Loucy (cell line): ENCODE data around the gene SLAMF8.

Source experiments
- H2AFZ ChIP-seq: fragments of 200-600 bp; sonication (generic); 2 replicates; pipeline ENCODE4 v1.6.0; 2016; ENCODE audit warnings: antibody characterized with exemption, mild to moderate bottlenecking, low read length, moderate library complexity
- H3F3A ChIP-seq: fragments of 200-600 bp; 2 replicates; pipeline ENCODE4 v1.6.0; 2016; ENCODE audit warnings: antibody characterized with exemption, low read depth, mild to moderate bottlenecking
- H3K27me3 ChIP-seq: fragments of 200-600 bp; sonication (generic); 2 replicates; pipeline ENCODE4 v1.6.1; 2014; ENCODE audit warnings: low read length, mild to moderate bottlenecking; ENCODE audit not compliant: insufficient read depth, poor library complexity, severe bottlenecking
- H3K36me3 ChIP-seq: fragments of 200-600 bp; sonication (generic); 2 replicates; pipeline ENCODE4 v1.6.1; 2016; ENCODE audit warnings: low read length; ENCODE audit not compliant: insufficient read depth
- H3K4me1 ChIP-seq: fragments of 200-600 bp; sonication (generic); 2 replicates; pipeline ENCODE4 v1.5.1; 2014; ENCODE audit warnings: low read length, mild to moderate bottlenecking; ENCODE audit not compliant: insufficient read depth, poor library complexity, severe bottlenecking
- H3K4me2 ChIP-seq: fragments of 200-600 bp; sonication (generic); 2 replicates; pipeline ENCODE4 v1.6.0; 2014; ENCODE audit warnings: antibody characterized with exemption, low read length, low read depth, mild to moderate bottlenecking; ENCODE audit not compliant: poor library complexity, severe bottlenecking
- H3K4me3 ChIP-seq: fragments of 200-600 bp; sonication (generic); 2 replicates; pipeline ENCODE4 v1.5.1; 2014; ENCODE audit warnings: low read length, mild to moderate bottlenecking, mixed read lengths; ENCODE audit not compliant: poor library complexity, severe bottlenecking
- H3K79me2 ChIP-seq: fragments of 200-600 bp; sonication (generic); 2 replicates; pipeline ENCODE4 v1.6.1; 2014; ENCODE audit warnings: low read length; ENCODE audit not compliant: insufficient read depth
- H3K9ac ChIP-seq: fragments of 200-600 bp; sonication (generic); 2 replicates; pipeline ENCODE4 v1.6.0; 2014; ENCODE audit warnings: mild to moderate bottlenecking, low read depth, low read length, moderate library complexity; ENCODE audit not compliant: poor library complexity, severe bottlenecking
- H3K9me2 ChIP-seq: fragments of 200-600 bp; sonication (generic); replicated peaks from 2 replicates; pipeline ENCODE4 v1.6.1; 2016; ENCODE audit warnings: low read depth, low read length, mixed read lengths
- H3K9me3 ChIP-seq: fragments of 200-600 bp; sonication (generic); 2 replicates; pipeline ENCODE4 v1.6.1; 2014; ENCODE audit warnings: mild to moderate bottlenecking, antibody characterized with exemption, low read length, low read depth; ENCODE audit not compliant: insufficient read depth
- H4K20me1 ChIP-seq: fragments of 200-600 bp; sonication (generic); 2 replicates; pipeline ENCODE4 v1.6.0; 2014; ENCODE audit warnings: antibody characterized with exemption, low read length, mild to moderate bottlenecking; ENCODE audit not compliant: insufficient read depth, poor library complexity, severe bottlenecking
- EZH2phosphoT487 ChIP-seq: fragments of 200-600 bp; IDR thresholded peaks from 2 replicates; pipeline ENCODE4 v1.6.1; 2018; ENCODE audit warnings: antibody characterized with exemption, mild to moderate bottlenecking, moderate library complexity, borderline replicate concordance
- TF ChIP-seq, protein P1 (sequence below): fragments of 200-600 bp; sonication (generic); conservative IDR thresholded peaks from 2 replicates; pipeline ENCODE4 v1.5.1; 2014; ENCODE audit warnings: mild to moderate bottlenecking, antibody characterized with exemption, low read length

The SLAMF8 gene

DNA sequence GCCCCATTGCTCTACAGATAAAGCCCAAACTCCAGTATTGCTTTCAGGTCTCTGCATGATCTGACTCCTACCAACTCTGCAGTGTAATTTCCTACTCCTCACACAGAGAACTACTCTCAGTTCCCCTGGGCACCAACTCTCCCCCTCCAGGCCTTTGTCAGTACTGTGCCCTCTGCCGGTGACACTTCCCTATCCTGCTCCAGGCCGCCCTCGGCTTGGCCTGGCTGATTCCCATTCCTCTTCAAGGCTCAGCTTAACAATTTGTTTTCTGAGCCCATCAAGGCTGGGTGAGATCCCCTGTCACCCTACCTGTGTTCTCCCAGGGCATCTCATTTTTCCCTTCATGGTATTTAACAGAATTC is 2.6 kb downstream of the SLAMF8 start:
- Histone ChIP-seq H3K9me2 (no peaks in the 10 kb centered on the region), H3K9ac (no peak overlapping the region), H3K4me1 (peaks cover 31% of the 10 kb centered on the region), H3K9me3 (no peaks in the 10 kb centered on the region), H3K79me2 (no peaks in the 10 kb centered on the region), H3K27me3 (no peaks in the 10 kb centered on the region), H3K4me2 (no peak overlapping the region), H3K36me3 (no peaks in the 10 kb centered on the region), H2AFZ (no peak overlapping the region), H4K20me1 (no peaks in the 10 kb centered on the region), H3F3A (no peaks in the 10 kb centered on the region), H3K4me3 (no peak overlapping the region)
- TF ChIP-seq, protein P1, sequence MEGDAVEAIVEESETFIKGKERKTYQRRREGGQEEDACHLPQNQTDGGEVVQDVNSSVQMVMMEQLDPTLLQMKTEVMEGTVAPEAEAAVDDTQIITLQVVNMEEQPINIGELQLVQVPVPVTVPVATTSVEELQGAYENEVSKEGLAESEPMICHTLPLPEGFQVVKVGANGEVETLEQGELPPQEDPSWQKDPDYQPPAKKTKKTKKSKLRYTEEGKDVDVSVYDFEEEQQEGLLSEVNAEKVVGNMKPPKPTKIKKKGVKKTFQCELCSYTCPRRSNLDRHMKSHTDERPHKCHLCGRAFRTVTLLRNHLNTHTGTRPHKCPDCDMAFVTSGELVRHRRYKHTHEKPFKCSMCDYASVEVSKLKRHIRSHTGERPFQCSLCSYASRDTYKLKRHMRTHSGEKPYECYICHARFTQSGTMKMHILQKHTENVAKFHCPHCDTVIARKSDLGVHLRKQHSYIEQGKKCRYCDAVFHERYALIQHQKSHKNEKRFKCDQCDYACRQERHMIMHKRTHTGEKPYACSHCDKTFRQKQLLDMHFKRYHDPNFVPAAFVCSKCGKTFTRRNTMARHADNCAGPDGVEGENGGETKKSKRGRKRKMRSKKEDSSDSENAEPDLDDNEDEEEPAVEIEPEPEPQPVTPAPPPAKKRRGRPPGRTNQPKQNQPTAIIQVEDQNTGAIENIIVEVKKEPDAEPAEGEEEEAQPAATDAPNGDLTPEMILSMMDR, result peak; percentile 38
- no peak for TF ChIP-seq EZH2phosphoT487

DNA sequence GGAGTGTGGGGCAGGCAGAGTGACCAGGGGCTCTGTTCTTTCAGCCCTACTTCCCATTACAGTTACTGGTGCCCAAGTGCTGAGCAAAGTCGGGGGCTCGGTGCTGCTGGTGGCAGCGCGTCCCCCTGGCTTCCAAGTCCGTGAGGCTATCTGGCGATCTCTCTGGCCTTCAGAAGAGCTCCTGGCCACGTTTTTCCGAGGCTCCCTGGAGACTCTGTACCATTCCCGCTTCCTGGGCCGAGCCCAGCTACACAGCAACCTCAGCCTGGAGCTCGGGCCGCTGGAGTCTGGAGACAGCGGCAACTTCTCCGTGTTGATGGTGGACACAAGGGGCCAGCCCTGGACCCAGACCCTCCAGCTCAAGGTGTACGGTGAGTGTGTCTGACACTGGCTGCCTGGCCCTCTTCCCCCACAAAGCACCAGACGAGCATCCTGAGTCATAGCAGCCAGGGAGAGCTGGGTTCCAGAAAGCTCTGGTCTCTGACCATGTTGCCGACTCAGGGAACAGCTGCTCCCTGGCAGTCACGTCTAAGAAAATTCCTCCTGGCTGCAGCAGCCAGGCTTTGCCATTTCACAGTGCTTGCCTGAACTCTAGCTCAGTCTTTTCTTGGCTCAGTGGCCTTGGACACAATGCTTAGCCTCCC is 3.3 kb downstream of the SLAMF8 start:
- no peaks in the 10 kb centered on the region for H3F3A ChIP-seq
- H3K9me3 ChIP-seq, result no peaks in the 10 kb centered on the region
- H3K79me2 ChIP-seq, result no peaks in the 10 kb centered on the region
- H3K27me3 ChIP-seq, result no peaks in the 10 kb centered on the region
- no peak overlapping the region for H2AFZ ChIP-seq
- H3K9ac ChIP-seq, result no peak overlapping the region
- no peaks in the 10 kb centered on the region for H3K9me2 ChIP-seq
- H3K4me2 ChIP-seq, result no peak overlapping the region
- TF ChIP-seq, protein P1, result no peak
- TF ChIP-seq EZH2phosphoT487, result no peak
- no peaks in the 10 kb centered on the region for H4K20me1 ChIP-seq
- H3K4me1 ChIP-seq, result peaks cover 27% of the 10 kb centered on the region
- no peak overlapping the region for H3K4me3 ChIP-seq
- no peaks in the 10 kb centered on the region for H3K36me3 ChIP-seq

- Histone ChIP-seq H3F3A (no peaks in the 10 kb centered on the region), H3K4me1 (peaks cover 23% of the 10 kb centered on the region), H3K79me2 (no peaks in the 10 kb centered on the region), H3K9ac (no peak overlapping the region), H3K9me3 (no peaks in the 10 kb centered on the region), H3K9me2 (no peaks in the 10 kb centered on the region), H3K36me3 (no peaks in the 10 kb centered on the region), H3K4me2 (no peak overlapping the region), H3K27me3 (no peaks in the 10 kb centered on the region), H4K20me1 (no peaks in the 10 kb centered on the region), H2AFZ (no peak overlapping the region), H3K4me3 (no peak overlapping the region)
- TF ChIP-seq, protein P1, result no peak
- TF ChIP-seq EZH2phosphoT487, result no peak
These were observed 4.0 kb downstream of the SLAMF8 start for GRCh38 chr1:159830722-159831121.
